DOHH2 (cell line): Measurements from ENCODE around the gene PRDM10.
A peak's percentile ranks its signal among the peaks of the same experiment; 100 is the strongest.

ENCODE experiments used
- H3F3A ChIP-seq: fragments of 200-600 bp; sonication (generic), shearing (Covaris generic); 2 replicates; pipeline ENCODE4 v1.6.0; 2016; ENCODE audit warnings: antibody characterized with exemption, mild to moderate bottlenecking; ENCODE audit not compliant: control insufficient read depth, insufficient read depth
- H3K27ac ChIP-seq: fragments of 200-600 bp; sonication (generic); 2 replicates; pipeline ENCODE4 v1.5.1; 2014; ENCODE audit warnings: low read depth, mild to moderate bottlenecking, low read length, moderate library complexity
- H3K27me3 ChIP-seq: fragments of 200-600 bp; sonication (generic); 2 replicates; pipeline ENCODE4 v1.6.1; 2014; ENCODE audit warnings: mild to moderate bottlenecking, low read length, mixed read lengths; ENCODE audit not compliant: control insufficient read depth
- H3K36me3 ChIP-seq: fragments of 200-600 bp; sonication (generic); 2 replicates; pipeline ENCODE4 v1.6.1; 2014; ENCODE audit warnings: mild to moderate bottlenecking, low read length, moderate library complexity, mixed read lengths; ENCODE audit not compliant: control insufficient read depth
- H3K4me1 ChIP-seq: fragments of 200-600 bp; sonication (generic); 2 replicates; pipeline ENCODE4 v1.6.1; 2014; ENCODE audit warnings: mild to moderate bottlenecking, low read length, mixed read lengths; ENCODE audit not compliant: control insufficient read depth
- H3K4me2 ChIP-seq: fragments of 200-600 bp; sonication (generic); 2 replicates; pipeline ENCODE4 v1.6.0; 2014; ENCODE audit warnings: mild to moderate bottlenecking, low read length, moderate library complexity
- H3K4me3 ChIP-seq: fragments of 200-600 bp; sonication (generic); 2 replicates; pipeline ENCODE4 v1.5.1; 2014; ENCODE audit warnings: mild to moderate bottlenecking, low read length, mixed read lengths
- H3K79me2 ChIP-seq: fragments of 200-600 bp; sonication (generic); 2 replicates; pipeline ENCODE4 v1.6.1; 2014; ENCODE audit warnings: mild to moderate bottlenecking, low read length, mixed read lengths; ENCODE audit not compliant: control insufficient read depth
- H3K9me2 ChIP-seq: fragments of 200-600 bp; sonication (generic); replicated peaks from 2 replicates; pipeline ENCODE4 v1.6.1; 2014; ENCODE audit warnings: mild to moderate bottlenecking, low read length, mixed read lengths; ENCODE audit not compliant: control insufficient read depth
- H3K9me3 ChIP-seq: fragments of 200-600 bp; sonication (generic); 2 replicates; pipeline ENCODE4 v1.6.1; 2014; ENCODE audit warnings: antibody characterized with exemption, low read length, mixed read lengths; ENCODE audit not compliant: control insufficient read depth, insufficient read depth
- H4K20me1 ChIP-seq: fragments of 200-600 bp; sonication (generic); 2 replicates; pipeline ENCODE4 v1.6.0; 2014; ENCODE audit warnings: low read depth, mild to moderate bottlenecking, antibody characterized with exemption, low read length, moderate library complexity; ENCODE audit not compliant: control insufficient read depth, insufficient read depth
- EZH2phosphoT487 ChIP-seq: fragments of 200-600 bp; sonication (generic); IDR thresholded peaks from 2 replicates; pipeline ENCODE4 v1.6.1; 2017; ENCODE audit warnings: borderline replicate concordance, mild to moderate bottlenecking, antibody characterized with exemption, low read length, moderate library complexity, mixed read lengths
- TF ChIP-seq, protein P1 (sequence below): fragments of 200-600 bp; sonication (generic); IDR thresholded peaks from one replicate; pipeline ENCODE4 v1.5.1; 2014; ENCODE audit warnings: antibody characterized with exemption, mild to moderate bottlenecking, low read depth, low read length; ENCODE audit not compliant: poor library complexity, severe bottlenecking

PRDM10 gene

DNA sequence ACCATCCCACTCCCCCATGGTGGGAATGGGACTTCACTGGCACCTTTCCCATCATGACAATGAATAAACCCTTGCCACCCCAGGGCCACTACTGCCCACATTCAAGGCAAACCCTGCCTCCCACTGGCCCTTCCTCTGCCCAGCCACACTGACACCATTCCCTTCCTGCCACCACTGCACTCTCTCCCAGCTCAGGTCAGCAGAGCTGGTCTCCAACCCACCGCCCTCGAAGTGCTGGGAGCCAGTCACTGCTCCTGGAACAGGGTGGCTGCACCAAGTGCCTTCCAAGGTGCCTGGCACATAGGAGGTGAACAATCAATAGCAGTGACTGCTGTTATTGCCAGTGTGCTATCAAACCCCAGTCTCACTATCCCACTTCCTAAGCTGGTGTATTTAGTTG lies 27.1 kb downstream of the PRDM10 start:
- Histone ChIP-seq H3K4me3 (no peak overlapping the region), H4K20me1 (no peaks in the 10 kb centered on the region), H3F3A (peaks cover 13% of the 10 kb centered on the region), H3K79me2 (peaks cover 15% of the 10 kb centered on the region), H3K36me3 (no peaks in the 10 kb centered on the region), H3K4me1 (peaks cover 61% of the 10 kb centered on the region), H3K4me2 (no peak overlapping the region), H3K27me3 (no peaks in the 10 kb centered on the region), H3K9me2 (no peaks in the 10 kb centered on the region), H3K27ac (no peak overlapping the region), H3K9me3 (no peaks in the 10 kb centered on the region)
- TF ChIP-seq EZH2phosphoT487, result no peak
- TF ChIP-seq, protein P1, sequence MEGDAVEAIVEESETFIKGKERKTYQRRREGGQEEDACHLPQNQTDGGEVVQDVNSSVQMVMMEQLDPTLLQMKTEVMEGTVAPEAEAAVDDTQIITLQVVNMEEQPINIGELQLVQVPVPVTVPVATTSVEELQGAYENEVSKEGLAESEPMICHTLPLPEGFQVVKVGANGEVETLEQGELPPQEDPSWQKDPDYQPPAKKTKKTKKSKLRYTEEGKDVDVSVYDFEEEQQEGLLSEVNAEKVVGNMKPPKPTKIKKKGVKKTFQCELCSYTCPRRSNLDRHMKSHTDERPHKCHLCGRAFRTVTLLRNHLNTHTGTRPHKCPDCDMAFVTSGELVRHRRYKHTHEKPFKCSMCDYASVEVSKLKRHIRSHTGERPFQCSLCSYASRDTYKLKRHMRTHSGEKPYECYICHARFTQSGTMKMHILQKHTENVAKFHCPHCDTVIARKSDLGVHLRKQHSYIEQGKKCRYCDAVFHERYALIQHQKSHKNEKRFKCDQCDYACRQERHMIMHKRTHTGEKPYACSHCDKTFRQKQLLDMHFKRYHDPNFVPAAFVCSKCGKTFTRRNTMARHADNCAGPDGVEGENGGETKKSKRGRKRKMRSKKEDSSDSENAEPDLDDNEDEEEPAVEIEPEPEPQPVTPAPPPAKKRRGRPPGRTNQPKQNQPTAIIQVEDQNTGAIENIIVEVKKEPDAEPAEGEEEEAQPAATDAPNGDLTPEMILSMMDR, result no peak

DNA sequence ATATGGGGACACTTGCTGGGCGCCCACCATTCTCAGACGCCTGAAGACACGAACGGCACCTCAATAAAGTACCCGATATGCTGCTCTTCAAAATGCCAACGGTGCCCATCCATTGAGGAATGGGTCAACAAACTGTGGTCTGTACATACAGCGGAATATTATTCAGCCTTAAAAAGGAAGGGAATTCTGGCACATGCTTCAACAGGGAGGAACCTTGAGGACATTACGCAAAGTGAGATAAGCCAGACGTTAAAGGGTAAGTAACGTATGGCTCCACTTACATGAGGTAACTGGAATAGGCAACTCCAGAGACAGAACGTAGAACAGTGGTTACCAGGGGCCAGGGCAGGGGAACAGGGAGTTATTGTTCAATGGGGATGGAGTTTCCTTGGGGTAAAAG lies 28.0 kb downstream of the PRDM10 start:
- TF ChIP-seq, protein P1, result no peak
- TF ChIP-seq EZH2phosphoT487, result no peak
- Histone ChIP-seq H3K27me3 (no peaks in the 10 kb centered on the region), H3K4me2 (peak overlapping the region; percentile 87), H3F3A (peaks cover 17% of the 10 kb centered on the region), H4K20me1 (no peaks in the 10 kb centered on the region), H3K79me2 (peaks cover 23% of the 10 kb centered on the region), H3K4me1 (peaks cover 70% of the 10 kb centered on the region), H3K9me2 (no peaks in the 10 kb centered on the region), H3K9me3 (no peaks in the 10 kb centered on the region), H3K36me3 (peaks cover 4% of the 10 kb centered on the region; the same call in 1 of the 2 replicates), H3K4me3 (peak overlapping the region; percentile 70), H3K27ac (peak overlapping the region; percentile 98; the same call in 1 of the 2 replicates)

DNA sequence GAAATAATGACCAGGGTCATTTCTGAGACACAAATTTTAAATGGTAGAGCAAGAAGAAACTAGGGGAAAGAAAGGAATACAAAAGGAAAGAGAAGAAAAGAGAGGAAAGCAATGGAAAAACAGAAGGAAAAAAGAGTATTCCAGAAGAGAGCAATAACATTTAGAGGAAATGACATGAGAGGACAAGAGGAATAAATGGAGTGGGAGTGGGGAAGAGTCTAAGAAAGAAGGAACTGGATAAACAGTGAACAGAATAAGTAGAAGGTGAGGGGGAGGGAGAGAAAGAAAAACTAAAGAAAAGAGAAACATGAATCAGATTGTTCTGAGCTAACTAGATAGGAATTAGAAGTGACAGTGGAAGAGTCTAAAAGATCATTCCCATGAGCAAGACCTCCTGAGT lies 28.4 kb downstream of the PRDM10 start:
- no peaks in the 10 kb centered on the region for H3K9me2 ChIP-seq
- H3K79me2 ChIP-seq, result peaks cover 23% of the 10 kb centered on the region
- TF ChIP-seq, protein P1, result no peak
- no peak for TF ChIP-seq EZH2phosphoT487
- peak overlapping the region; percentile 70 for H3K4me3 ChIP-seq
- no peaks in the 10 kb centered on the region for H4K20me1 ChIP-seq
- peak overlapping the region; percentile 98 for H3K27ac ChIP-seq
- no peaks in the 10 kb centered on the region for H3K9me3 ChIP-seq
- peaks cover 74% of the 10 kb centered on the region for H3K4me1 ChIP-seq
- peaks cover 4% of the 10 kb centered on the region; the same call in 1 of the 2 replicates for H3K36me3 ChIP-seq
- H3K4me2 ChIP-seq, result peak overlapping the region; percentile 87
- H3K27me3 ChIP-seq, result no peaks in the 10 kb centered on the region
- H3F3A ChIP-seq, result peaks cover 17% of the 10 kb centered on the region

DNA sequence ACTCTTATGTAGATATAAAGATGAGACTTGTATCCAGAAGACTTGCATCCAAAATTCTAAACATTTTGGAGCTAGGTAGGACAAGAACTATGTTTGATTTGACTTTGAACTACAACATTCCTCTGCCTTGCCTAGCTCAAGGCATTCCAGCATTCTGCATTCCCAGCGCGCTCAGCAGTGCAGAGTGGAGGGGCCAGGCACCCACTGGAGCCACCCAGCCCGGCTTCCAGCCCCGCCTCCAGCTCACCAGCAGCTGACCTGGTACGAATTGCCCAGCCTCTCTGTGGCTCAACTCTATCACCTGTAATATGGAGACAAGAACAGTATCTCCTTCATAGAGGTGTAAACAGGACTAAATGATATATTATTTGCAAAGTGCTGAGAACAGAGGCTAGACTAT lies 28.8 kb downstream of the PRDM10 start:
- no peak for TF ChIP-seq EZH2phosphoT487
- TF ChIP-seq, protein P1, result no peak
- peaks cover 4% of the 10 kb centered on the region; the same call in 1 of the 2 replicates for H3K36me3 ChIP-seq
- no peaks in the 10 kb centered on the region for H4K20me1 ChIP-seq
- peaks cover 78% of the 10 kb centered on the region for H3K4me1 ChIP-seq
- peak overlapping the region; percentile 87 for H3K4me2 ChIP-seq
- H3K79me2 ChIP-seq, result peaks cover 23% of the 10 kb centered on the region
- no peaks in the 10 kb centered on the region for H3K9me3 ChIP-seq
- H3K4me3 ChIP-seq, result peak overlapping the region; percentile 70
- H3F3A ChIP-seq, result peaks cover 17% of the 10 kb centered on the region
- H3K27me3 ChIP-seq, result no peaks in the 10 kb centered on the region
- no peaks in the 10 kb centered on the region for H3K9me2 ChIP-seq
- H3K27ac ChIP-seq, result peak overlapping the region; percentile 98
